HPDE6-E6E7 (cell line): ENCODE measurements around the gene KDM4B.

Source experiments
- DNase-seq: peaks from one replicate; pipeline ENCODE4 v3.0.0; 2011; ENCODE audit warnings: missing footprints; ENCODE audit errors: extremely low spot score

KDM4B gene

GRCh38 chr19:5048727-5049553, 80.0 kb downstream of the KDM4B start:
- no peak for DNase-seq

- no peak for DNase-seq
Observed at GRCh38 chr19:5049561-5049960, 80.6 kb downstream of the KDM4B start.

- DNase-seq, result no peak
Observed at GRCh38 chr19:5050067-5050656, 81.2 kb downstream of the KDM4B start.

- no peak for DNase-seq
Observed at GRCh38 chr19:5050905-5051304, 82.0 kb downstream of the KDM4B start.

GRCh38 chr19:5051619-5052018, 82.7 kb downstream of the KDM4B start:
- no peak for DNase-seq

GRCh38 chr19:5052515-5052914, 83.6 kb downstream of the KDM4B start:
- DNase-seq, result no peak

GRCh38 chr19:5052945-5053485, 84.1 kb downstream of the KDM4B start:
- DNase-seq, result no peak

- DNase-seq, result no peak
Observed at GRCh38 chr19:5053661-5054060, 84.7 kb downstream of the KDM4B start.

- no peak for DNase-seq
Observed at GRCh38 chr19:5054551-5055456, 85.9 kb downstream of the KDM4B start.

GRCh38 chr19:5055457-5055776, 86.5 kb downstream of the KDM4B start:
- no peak for DNase-seq

- DNase-seq, result peak; percentile 31
Observed at GRCh38 chr19:5057860-5058259, 88.9 kb downstream of the KDM4B start.

- DNase-seq, result no peak
Observed at GRCh38 chr19:5058521-5059212, 89.8 kb downstream of the KDM4B start.

GRCh38 chr19:5059213-5059574, 90.3 kb downstream of the KDM4B start:
- DNase-seq, result no peak

GRCh38 chr19:5059793-5060192, 90.9 kb downstream of the KDM4B start:
- no peak for DNase-seq

- DNase-seq, result no peak
Observed at GRCh38 chr19:5062195-5062594, 93.3 kb downstream of the KDM4B start.

GRCh38 chr19:5062799-5063198, 93.9 kb downstream of the KDM4B start:
- DNase-seq, result no peak

GRCh38 chr19:5063873-5064645, 95.1 kb downstream of the KDM4B start:
- no peak for DNase-seq

GRCh38 chr19:5064896-5065295, 96.0 kb downstream of the KDM4B start:
- DNase-seq, result no peak

- DNase-seq, result no peak
Observed at GRCh38 chr19:5065663-5066093, 96.8 kb downstream of the KDM4B start.

GRCh38 chr19:5066768-5067167, 97.9 kb downstream of the KDM4B start:
- DNase-seq, result no peak

GRCh38 chr19:5067678-5068077, 98.8 kb downstream of the KDM4B start:
- DNase-seq, result no peak
